ENCODE measurements around the gene MACROH2A1. TPM values are rescaled to one million over a fixed set of nuclear protein-coding genes. Genes with fewer than 3 reads are reported as not detected.

Gene MACROH2A1
- total and polyA plus RNA-seq, 9 of the 15 experiments (the other 6 are each of a cell fraction or from before 2014, with no cell fraction given), result 44.9 to 289 (median 193) TPM

DNA sequence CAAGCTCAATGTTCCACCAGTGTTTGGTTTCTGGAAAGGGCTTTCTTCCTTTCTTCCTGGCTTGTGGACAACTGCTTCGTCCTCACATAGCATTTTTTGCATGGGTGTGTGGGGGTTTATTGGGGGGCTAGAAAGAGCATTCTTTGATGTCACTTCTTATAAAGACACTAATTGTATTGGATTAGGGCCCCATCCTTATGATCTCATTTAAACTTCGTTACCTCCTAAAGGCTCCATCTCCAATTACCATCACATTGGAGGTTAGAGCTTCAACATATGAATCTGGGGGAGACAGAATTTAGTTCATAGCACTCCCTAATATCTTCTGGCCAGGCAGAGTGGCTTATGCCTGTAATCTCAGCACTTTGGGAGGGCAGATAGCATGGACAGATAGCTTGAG lies 6.1 kb upstream of the MACROH2A1 start:
- Histone ChIP-seq H2AFZ (ENCODE audit: low read depth, low read length) (no peak overlapping the region), H4K20me1 (replicated peaks; ENCODE audit: control insufficient read depth, insufficient read depth, low read length) (no peaks in the 10 kb centered on the region), H3K36me3 (ENCODE audit: control insufficient read depth, insufficient read depth, low read length) (no peaks in the 10 kb centered on the region), H3K27ac (ENCODE audit: extremely low read depth, low read depth, low read length) (no peak overlapping the region), H3K9ac (ENCODE audit: insufficient read depth in 1 of 2, low read depth in 2 of 2, low read length in 2 of 2) (no peak overlapping the region), H3K27me3 (ENCODE audit: control insufficient read depth in 2 of 2, insufficient read depth in 2 of 2, low read length in 2 of 2) (no peaks in the 10 kb centered on the region), H3K4me3 (no peak overlapping the region), H3K4me1 (replicated peaks in 1 of 2; ENCODE audit: control insufficient read depth in 2 of 2, insufficient read depth in 2 of 2, low read length in 2 of 2) (no peaks in the 10 kb centered on the region; a peak in 3 of 5 replicates), H3K4me2 (ENCODE audit: insufficient read depth, low read length) (no peak overlapping the region), H3K9me3 (replicated peaks; ENCODE audit: control insufficient read depth, insufficient read depth, low read depth, low read length) (no peaks in the 10 kb centered on the region), H3K9me1 (ENCODE audit: control insufficient read depth, insufficient read depth, low read length) (no peaks in the 10 kb centered on the region), H3K79me2 (ENCODE audit: control insufficient read depth, insufficient read depth, low read length) (no peaks in the 10 kb centered on the region)
- intact Hi-C loops (cut with micrococcal nuclease), result no loop called here
- DNase-seq (ENCODE audit: extremely low read depth in 1 of 4, low spot score in 3 of 4), result no peak
- ChIA-PET CTCF (ENCODE audit: low intra/inter-chr PET ratio) (no interaction called here), POLR2A (interaction anchor here (0.7 to 1.1 kb wide), 2 partner anchors 15 to 34 kb away, joined by 3 read pairs; no protein-coding TSS in a partner anchor)
- no peak for TF ChIP-seq SNRNP70 (optimal IDR thresholded peaks at IDR 0.05; ENCODE audit: low read depth, low read length)
- TF ChIP-seq IRF2 (CRISPR knock-in tag; IDR thresholded peaks at IDR 0.05), result no peak
- no peak for TF ChIP-seq PML (IDR thresholded peaks at IDR 0.05; ENCODE audit: low read length)
- TF ChIP-seq, protein P1, sequence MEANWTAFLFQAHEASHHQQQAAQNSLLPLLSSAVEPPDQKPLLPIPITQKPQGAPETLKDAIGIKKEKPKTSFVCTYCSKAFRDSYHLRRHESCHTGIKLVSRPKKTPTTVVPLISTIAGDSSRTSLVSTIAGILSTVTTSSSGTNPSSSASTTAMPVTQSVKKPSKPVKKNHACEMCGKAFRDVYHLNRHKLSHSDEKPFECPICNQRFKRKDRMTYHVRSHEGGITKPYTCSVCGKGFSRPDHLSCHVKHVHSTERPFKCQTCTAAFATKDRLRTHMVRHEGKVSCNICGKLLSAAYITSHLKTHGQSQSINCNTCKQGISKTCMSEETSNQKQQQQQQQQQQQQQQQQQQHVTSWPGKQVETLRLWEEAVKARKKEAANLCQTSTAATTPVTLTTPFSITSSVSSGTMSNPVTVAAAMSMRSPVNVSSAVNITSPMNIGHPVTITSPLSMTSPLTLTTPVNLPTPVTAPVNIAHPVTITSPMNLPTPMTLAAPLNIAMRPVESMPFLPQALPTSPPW (CRISPR knock-in tag; IDR thresholded peaks at IDR 0.05), result no peak
- 11% methylated on average over 2 of the region's 2 CpGs for WGBS (ENCODE audit: insufficient coverage, low coverage, missing lambda C conversion rate)
- no TSS peak for BruUV-seq (replicated peaks)
- in situ Hi-C loops (cut with MboI), result no loop called here
- no peak for ATAC-seq
- no peak for FAIRE-seq

DNA sequence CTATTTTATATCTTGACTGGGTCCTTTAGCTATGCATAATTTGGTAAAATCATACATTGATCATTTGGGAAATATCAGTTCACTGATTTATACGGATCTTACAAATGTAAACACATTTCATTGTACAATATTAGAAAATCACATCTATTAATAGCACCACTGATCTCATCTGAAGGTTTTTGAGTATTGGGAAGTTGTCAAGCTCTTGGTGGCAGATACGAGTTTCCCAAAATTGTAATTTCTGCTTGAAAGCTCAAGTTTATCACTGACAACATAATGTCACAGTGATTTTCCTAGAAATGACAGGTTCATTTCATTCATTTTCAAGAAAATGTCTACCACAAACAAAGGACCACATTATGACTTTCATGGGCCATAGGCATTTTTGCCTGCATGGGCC lies 3.0 kb upstream of the MACROH2A1 start:
- Histone ChIP-seq H3K9me1 (ENCODE audit: control insufficient read depth, insufficient read depth, low read length) (no peaks in the 10 kb centered on the region), H3K4me2 (ENCODE audit: insufficient read depth, low read length) (no peak overlapping the region), H3K79me2 (ENCODE audit: control insufficient read depth, insufficient read depth, low read length) (peaks cover 26% of the 10 kb centered on the region), H3K27ac (ENCODE audit: extremely low read depth, low read depth, low read length) (no peak overlapping the region), H3K36me3 (ENCODE audit: control insufficient read depth, insufficient read depth, low read length) (peaks cover 5% of the 10 kb centered on the region; the same call in 1 of the 3 replicates), H2AFZ (ENCODE audit: low read depth, low read length) (no peak overlapping the region), H3K4me1 (replicated peaks in 1 of 2; ENCODE audit: control insufficient read depth in 2 of 2, insufficient read depth in 2 of 2, low read length in 2 of 2) (peaks cover 18 to 22% of the 10 kb centered on the region in 2 experiments), H4K20me1 (replicated peaks; ENCODE audit: control insufficient read depth, insufficient read depth, low read length) (peaks cover 5% of the 10 kb centered on the region; the same call in 1 of the 2 replicates), H3K9ac (ENCODE audit: insufficient read depth in 1 of 2, low read depth in 2 of 2, low read length in 2 of 2) (no peak overlapping the region), H3K27me3 (ENCODE audit: control insufficient read depth in 2 of 2, insufficient read depth in 2 of 2, low read length in 2 of 2) (no peaks in the 10 kb centered on the region), H3K4me3 (no peak overlapping the region), H3K9me3 (replicated peaks; ENCODE audit: control insufficient read depth, insufficient read depth, low read depth, low read length) (no peaks in the 10 kb centered on the region)
- no TSS peak for BruUV-seq (replicated peaks)
- in situ Hi-C loops (cut with MboI), result no loop called here
- ChIA-PET POLR2A (interaction anchor here (0.7 to 0.8 kb wide), 2 partner anchors 10 to 15 kb away, joined by 3 read pairs; no protein-coding TSS in a partner anchor), CTCF (ENCODE audit: low intra/inter-chr PET ratio) (no interaction called here)
- no peak for FAIRE-seq
- intact Hi-C loops (cut with micrococcal nuclease), result no loop called here
- WGBS (ENCODE audit: insufficient coverage, low coverage, missing lambda C conversion rate), result 81% methylated on average over 2 of the region's 2 CpGs
- no peak for ATAC-seq
- DNase-seq (ENCODE audit: extremely low read depth in 1 of 4, low spot score in 3 of 4), result no peak
- no peak for TF ChIP-seq SNIP1 (IDR thresholded peaks at IDR 0.05; ENCODE audit: low read depth)
- no peak for TF ChIP-seq GATA2 (CRISPR knock-in tag; IDR thresholded peaks at IDR 0.05)
- no peak for TF ChIP-seq POLR2G (IDR thresholded peaks at IDR 0.05; ENCODE audit: low read depth, low read length)
- TF ChIP-seq HNRNPH1 (optimal IDR thresholded peaks at IDR 0.05; ENCODE audit: low read depth, low read length), result no peak
- TF ChIP-seq FOXJ3 (CRISPR knock-in tag; IDR thresholded peaks at IDR 0.05), result no peak
- TF ChIP-seq, protein P2, sequence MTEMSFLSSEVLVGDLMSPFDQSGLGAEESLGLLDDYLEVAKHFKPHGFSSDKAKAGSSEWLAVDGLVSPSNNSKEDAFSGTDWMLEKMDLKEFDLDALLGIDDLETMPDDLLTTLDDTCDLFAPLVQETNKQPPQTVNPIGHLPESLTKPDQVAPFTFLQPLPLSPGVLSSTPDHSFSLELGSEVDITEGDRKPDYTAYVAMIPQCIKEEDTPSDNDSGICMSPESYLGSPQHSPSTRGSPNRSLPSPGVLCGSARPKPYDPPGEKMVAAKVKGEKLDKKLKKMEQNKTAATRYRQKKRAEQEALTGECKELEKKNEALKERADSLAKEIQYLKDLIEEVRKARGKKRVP (CRISPR knock-in tag; IDR thresholded peaks at IDR 0.05), result no peak
- no peak for TF ChIP-seq ZNF354B (CRISPR knock-in tag; IDR thresholded peaks at IDR 0.05)
- no peak for TF ChIP-seq OTX1 (CRISPR knock-in tag; IDR thresholded peaks at IDR 0.05)
- TF ChIP-seq SREBF1 (IDR thresholded peaks at IDR 0.05; ENCODE audit: borderline replicate concordance, low read depth, low read length), result no peak
- no peak for TF ChIP-seq ARID1B (IDR thresholded peaks at IDR 0.05)

Data from K562 (cell line).